ENCODE data around the gene ERCC6.

DNA sequence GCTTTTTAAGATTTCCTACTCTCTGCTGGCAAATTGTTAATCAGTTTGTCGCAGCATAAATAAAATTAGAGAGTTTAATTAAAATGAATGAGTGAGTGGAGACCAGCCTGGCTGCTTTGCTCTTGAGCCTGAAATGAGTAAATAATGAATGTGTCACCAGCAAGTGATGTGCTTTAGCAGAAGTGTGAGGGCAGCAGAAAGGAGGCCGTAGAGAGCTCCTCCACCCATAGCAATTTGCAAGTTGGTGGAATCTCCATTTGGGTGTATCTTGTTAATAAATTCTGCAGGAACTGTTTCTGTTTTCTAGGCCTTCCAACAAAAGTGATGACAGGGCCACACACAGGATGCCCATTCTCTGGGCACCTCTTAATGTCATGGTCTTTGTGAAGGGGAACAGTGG lies 18.8 kb upstream of the ERCC6 start:
- TF ChIP-seq, protein P1, sequence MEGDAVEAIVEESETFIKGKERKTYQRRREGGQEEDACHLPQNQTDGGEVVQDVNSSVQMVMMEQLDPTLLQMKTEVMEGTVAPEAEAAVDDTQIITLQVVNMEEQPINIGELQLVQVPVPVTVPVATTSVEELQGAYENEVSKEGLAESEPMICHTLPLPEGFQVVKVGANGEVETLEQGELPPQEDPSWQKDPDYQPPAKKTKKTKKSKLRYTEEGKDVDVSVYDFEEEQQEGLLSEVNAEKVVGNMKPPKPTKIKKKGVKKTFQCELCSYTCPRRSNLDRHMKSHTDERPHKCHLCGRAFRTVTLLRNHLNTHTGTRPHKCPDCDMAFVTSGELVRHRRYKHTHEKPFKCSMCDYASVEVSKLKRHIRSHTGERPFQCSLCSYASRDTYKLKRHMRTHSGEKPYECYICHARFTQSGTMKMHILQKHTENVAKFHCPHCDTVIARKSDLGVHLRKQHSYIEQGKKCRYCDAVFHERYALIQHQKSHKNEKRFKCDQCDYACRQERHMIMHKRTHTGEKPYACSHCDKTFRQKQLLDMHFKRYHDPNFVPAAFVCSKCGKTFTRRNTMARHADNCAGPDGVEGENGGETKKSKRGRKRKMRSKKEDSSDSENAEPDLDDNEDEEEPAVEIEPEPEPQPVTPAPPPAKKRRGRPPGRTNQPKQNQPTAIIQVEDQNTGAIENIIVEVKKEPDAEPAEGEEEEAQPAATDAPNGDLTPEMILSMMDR (IDR thresholded peaks at IDR 0.05; ENCODE audit: low read depth, low read length): no peak
- TF ChIP-seq EZH2phosphoT487 (IDR thresholded peaks at IDR 0.05; ENCODE audit: low read depth): no peak

All from OCI-LY3 (cell line).